Measurements from ENCODE around the gene CCDC92B. TPM values are rescaled to one million over a fixed set of nuclear protein-coding genes. Genes with fewer than 3 reads are reported as not detected.
"Not testable (repeated sequence)": the region's sequence is repeated elsewhere in the genome, so short reads cannot be mapped to it uniquely, and the experiment has no call there.

Gene CCDC92B
- 0.10 TPM for total RNA-seq

DNA sequence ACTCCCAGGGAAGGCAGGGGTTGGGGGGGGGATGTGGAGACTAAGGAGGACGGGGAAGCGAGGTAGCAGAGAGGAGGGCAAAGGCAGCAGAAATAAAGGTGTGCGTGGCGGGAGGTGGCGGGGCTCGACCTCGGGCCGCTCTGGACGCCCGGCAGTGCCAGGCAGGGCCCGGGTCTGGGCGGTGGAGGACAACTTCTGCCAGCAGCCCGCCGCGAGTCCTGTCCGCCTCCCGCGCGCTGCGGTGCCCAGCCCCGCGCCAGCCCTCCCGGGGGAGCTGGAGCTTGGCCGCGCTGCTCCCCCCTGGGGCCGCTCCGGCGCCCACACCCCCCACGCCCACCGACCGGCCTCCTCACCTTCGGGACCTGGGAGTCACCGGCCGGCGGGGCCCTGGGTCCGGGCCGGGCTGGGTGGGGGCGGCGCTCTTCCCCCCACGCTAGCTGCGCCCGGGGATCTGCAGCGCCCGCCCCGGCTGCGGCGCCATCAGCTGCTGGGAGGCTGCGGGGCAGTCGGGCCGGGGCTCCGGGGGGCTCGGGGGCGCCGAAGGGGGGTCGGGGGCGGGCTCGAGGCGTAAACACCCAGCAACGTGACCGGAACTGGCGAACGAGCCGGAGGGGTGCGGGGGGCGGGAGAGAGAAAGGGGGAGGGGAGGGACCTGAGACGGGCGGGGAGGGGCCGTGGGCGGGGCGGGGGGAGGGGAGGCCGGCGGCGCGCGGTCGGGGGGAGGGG is at the start of gene CCDC92B:
Gene CCDC92B (minus strand): TSS at position 595 of the 726 bp plus-strand sequence. CDS start 14,507 bp downstream, outside the sequence.
- no peak for DNase-seq

DNA sequence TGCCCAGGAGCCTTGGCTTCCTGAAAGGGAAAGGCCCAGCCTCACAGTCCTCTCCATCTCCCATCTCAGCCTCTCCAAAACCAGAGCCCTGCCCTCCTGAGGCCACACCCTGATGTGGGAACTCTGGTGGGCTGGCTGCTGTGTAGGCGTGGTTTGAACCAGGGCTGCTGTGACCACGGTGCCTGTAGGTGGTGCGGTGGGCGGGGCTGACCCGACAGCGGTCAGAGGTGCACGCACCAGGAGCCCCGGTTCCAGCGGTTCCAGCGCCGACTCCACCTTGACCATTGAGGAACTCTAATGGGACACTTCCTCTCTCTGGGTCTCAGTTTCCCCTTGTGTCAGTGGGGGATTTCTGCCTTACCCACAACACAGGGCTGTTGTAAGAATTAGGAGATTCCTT is 49.2 kb upstream of the CCDC92B start:
- no peak for DNase-seq

DNA sequence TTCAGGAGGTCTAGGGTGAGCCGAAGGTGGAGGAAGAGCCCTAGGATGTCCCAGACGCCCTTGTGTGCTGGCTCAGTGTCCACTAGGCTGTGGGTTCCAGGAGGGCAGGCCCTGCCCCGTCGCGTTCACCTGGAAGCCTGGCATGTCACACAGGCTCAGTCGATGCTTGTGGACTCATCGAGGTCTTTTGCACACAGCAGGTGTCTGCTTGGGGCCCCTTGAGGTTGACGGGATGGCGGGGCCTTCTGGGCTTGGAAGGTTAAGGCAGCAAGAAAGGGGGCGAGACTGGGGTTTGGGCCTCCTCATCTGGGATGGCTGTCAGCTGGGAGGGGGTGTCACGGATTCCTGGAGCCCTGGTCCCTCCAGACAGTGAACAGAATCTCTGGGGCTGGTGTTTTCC is 48.7 kb upstream of the CCDC92B start:
- DNase-seq = no peak

DNA sequence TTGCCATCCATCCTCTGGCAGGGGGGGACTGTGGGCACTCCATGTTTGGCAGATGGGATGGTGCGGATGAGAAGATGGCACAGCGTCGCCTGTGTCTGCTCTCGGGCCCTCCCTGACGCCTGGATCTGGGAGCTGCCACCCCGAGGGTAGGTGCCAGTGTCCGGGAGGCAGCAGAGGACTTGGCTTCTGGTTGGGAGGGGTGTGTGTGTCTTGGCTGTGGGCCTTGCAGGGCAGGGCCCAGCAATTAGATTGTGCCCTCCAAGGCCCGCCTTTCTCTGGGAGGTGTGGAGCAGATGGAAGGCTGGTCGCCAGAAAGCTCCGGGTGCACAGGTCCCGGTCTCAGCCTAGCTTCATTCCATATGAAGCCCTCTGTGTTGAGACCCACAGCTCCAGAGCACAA is 48.2 kb upstream of the CCDC92B start:
- DNase-seq = no peak

DNA sequence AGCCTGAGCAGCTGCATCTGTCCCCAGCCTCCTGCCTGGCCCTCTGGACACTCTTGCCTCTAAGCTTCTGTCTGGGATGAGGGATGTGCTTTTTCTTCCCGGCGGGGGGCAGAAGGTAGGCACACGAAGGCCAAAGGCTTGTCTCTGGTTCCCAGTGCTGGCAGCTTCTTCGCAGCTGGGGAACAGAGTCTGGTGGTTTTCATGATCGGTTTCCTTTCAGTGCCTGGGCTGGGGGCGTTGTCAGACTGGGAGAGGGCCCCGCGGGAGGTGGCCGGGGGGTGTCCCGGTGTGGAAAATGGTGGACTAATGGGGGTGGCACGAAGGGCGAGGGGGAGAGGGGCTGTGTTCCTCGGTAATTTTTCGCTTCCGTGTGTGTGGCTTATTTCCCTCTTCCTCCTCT is 47.8 kb upstream of the CCDC92B start:
- no peak for DNase-seq

DNA sequence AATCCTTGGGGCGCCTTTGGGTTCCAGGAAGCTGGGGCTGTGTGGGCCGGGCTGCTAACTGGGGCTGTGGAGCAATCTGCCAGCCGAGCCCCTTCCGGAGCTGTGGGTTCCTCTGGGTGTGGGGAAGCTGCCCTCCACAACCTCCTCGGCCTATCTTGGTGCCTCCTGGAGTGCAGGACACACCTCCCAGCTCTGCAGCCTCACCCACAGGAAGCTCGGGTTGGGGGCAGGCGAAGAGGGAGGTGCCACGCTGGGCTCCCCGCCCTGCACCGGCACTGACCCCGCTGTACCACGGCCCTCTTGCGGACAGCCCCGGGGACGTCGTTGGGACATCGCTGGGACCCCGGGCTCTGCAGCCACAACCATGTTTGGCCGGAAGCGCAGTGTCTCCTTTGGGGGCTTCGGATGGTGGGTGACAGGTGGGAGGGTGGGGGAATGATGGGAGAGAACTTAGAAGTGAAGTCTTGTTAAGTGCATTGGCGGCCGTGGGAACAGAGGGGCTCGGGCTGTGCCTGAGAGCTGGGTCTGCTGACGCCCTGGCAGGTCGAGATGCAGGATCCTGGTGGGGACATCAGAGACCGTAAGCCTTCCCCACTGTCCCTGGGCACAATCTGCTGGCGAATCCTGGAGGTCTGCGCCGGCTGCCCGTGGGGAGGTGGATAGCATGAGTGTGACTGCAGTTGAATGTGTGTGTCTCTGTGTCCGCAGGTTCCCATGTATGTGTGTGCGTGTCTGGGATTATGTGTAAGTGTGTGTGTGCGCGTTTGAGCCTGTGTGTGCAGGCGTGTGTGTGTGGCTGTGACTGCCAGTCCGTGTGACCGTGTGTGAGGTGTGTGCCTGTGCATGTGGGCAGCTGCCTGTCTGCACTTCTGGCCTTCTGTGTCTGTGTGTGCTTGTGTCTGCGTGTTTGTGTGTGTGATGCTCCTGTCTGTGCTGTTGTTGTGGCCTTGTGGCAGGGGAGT is 47.0 kb upstream of the CCDC92B start, which contains the start of gene RAP1GAP2:
Gene RAP1GAP2 (plus strand): TSS at position 275 of the 962 bp plus-strand sequence. CDS start 90 bp downstream, at position 365.
- no peak for DNase-seq

DNA sequence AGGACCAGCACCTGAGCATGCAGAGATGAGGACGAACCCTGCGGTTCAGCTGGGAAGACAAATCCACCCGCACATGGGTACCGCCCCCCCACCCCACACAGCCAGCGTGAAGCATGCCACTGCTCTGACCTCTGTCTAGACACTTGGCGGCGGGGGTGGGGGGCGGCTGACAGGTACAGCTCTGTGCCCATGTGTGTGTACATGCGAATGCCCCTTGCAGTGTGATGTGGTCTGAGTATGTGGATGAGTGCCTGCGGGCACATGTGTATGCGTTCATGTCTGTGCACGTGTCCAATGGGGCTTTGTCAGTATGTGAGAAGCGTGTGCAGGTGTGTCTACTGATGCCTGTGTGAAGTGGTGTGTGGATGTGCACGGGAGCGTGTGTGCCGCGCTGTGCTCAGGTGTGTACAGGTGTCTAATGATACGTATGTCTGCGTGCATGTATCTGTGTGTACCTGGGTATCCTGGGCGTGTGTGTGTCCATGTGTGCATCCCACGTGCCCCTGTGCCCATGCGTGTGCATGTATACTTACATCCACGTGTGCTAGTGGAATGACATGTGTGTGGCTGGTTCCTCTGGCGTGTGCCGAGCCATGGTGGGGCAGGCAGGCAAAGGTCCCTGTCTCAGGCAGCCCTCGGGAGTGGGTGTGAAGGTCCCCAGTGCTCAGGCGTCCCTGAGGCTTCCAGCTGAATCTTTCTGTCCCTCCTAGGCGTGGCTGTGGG is 46.1 kb upstream of the CCDC92B start:
- no peak for DNase-seq

DNA sequence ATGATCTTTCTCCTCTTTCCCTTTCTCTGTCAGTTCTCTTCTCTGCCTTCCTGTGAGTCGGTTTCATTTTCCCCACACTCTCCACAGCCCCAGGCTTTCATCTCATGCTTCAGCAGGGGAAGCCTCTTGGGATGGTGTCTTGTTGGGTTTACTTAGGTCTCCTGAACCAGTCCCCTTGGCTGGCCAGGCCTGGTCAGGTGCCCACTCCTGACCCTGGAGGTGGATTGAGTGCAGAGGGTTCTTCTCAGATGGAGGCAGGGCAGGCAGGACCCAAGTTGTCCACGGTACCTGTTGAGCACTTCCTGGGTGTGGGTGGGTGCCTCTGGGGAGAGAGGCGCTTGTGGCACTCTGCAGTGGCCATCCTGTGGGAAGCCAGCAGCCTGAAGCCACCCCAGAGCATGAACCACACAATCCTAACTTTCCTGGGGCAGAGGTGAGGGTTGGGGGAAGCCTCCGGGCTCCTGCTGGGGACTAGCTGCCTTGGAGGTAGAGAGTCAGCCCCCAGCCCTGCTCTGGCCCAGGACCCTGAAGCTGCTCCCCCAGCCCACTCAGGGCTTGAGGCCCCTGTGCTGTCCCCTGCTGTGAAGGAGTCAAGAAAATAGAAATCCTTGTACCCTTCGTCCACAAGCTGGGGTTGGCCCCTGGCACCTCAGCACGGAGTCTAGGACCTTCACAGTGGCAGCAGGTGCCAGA is 44.8 kb upstream of the CCDC92B start:
- DNase-seq = no peak

DNA sequence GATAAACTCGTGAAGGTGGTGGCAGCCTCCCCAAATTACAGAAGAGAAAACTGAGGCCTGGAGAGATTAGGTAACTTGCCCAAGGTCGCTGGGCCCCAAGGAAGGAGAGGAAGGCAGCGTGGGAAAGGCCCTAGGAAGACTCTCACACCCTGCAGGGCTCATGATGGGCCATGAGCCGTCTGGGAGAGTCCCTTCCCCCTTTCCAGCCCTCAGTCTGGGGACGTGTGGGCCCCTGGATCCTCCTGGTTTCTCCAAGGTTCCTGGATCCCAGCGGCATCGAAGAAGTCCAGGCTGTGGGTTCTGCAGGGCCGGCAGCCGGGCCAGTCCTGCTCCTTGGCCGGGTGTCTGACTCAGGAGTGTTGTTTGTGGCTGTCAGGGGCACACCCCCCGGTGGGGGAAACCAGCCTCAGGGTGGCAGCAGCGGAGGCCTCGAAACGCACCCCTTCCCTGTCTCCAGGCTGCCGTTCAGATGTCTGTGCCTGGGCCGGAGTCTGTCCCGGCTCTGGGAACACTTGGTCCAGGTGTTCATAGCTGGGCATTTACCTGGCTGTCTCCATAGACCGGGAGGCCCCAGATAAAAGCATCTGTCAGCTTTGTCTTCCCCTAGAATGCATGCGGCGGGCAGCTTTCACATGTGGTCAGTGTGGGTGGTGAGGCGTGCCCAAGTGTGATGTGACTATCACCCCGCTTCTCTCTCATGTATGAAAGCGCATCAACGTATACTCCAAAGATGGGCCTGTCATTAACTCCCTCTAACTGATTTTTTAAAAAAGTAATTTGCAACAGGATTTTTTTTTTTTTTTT is 43.1 kb upstream of the CCDC92B start:
- DNase-seq = no peak

DNA sequence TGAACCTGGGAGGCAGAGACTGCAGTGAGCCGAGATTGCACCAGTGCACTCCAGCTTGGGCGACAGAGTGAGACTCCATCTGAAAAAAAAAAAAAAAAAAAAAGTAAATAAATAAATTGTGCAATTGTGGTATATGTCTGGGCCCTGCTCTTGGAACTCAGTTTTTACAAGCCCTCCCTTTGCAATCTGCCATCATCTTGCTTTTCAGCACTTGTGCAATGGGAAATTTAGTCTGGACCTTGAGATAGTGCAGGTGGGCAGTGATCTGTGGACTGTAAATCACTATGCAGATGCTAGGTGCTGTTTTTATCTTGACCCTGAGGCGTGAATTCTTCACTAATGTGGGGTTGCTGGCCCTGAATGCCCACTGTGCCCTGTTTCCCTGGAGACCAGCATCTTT is 40.2 kb upstream of the CCDC92B start:
- no peak for DNase-seq

DNA sequence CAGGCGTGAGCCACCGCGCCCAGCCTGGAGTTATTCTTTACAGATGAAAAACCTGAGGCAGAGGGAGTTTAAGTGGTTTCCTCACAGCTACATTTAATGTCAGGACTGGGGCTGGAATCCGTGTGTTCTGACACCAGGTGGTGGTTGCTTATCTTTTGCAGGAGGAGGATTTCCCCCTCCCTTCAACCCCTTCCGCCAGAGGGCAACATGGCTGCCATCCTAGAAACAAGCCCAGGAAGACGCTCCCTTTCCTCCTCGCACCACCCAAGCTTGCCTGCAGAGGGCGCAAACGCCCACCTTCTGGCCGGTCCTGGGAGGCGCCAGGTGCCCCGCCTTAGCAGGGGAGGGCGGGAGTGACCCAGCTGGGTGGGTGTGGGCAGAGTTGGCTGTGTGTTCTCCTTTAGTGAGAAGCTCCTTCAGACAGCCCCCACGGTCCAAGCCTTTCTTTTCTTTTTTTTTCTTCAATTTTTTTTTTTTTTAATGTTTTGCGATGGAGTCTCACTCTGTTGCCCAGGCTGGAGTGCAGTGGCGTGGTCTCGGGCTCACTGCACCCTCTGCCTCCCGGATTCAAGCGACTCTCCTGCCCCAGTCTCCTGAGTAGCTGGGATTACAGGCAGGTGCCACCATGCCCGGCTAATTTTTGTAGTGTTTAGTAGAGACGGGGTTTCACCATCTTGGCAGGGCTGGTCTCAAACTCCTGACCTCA is 36.9 kb upstream of the CCDC92B start:
- no peak for DNase-seq

DNA sequence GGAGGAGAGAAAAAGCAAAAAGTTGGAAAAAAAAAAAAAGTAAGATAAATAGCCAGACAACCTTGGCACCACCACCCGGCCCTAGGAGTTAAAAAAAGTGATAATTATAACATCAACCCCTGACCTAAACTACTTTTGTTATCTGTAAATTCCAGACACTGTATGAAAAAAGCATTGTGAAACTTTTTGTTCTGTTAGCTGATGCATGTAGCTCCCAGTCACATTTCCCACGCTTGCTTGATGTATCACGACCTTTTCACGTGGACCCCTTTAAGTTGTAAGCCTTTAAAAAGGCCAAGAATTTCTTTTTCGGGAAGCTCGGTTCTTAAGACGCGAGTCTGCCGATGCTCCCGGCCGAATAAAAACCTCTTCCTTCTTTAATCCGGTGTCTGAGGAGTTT is 35.9 kb upstream of the CCDC92B start:
- not testable (repeated sequence) for DNase-seq

DNA sequence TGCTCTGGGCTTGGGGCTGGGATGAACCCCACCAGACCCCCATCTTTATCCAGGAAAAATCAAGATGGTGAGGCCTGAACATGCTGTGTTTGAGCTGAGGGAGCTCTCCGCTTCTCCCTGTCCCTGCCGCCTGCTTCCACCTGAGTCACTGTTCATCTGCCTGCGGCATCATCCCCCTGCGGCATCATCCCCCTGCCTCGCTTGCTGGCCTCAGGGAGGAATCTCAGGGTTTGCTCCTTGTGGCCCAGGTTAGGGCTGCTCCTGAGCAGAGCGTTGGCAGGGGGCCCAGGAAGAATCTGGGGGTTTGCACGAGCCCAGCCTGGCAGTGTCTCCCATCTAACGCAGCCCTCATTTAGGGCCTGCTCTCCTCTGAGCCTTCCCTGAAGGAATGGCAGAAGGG is 35.4 kb upstream of the CCDC92B start:
- DNase-seq = no peak

DNA sequence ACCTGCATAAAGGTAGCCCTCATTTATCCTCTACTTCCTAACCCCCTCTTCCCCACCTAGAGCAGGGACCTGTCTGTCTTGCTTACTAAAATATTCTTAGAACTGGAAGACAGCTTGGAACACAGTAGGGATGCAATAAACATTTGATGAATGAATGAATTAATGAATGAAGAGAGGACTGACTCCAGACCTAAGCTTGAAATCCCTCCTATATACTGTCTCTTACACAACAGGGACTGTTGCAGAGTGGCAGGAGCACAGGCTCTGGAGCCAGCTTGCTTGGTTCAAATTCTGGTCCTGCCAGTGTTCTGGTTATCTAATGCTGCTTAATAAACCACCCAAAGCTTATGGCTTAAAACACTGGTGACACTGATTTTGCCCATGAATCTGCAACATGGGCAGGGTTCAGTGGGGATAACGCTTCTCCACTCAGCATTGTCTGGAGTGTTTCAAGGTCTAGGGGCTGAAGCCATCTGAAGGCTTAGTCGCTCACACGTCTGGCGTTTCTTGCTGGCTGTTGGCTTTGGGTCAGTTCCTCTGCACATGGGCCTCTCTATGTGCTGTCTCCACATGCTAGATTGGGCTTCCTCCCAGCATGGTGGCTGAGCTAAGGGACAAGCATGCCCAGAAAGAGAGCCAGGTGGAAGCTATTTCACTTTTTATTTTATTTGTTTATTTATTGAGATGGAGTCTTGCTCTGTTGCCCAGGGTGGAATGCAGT is 34.0 kb upstream of the CCDC92B start:
- DNase-seq = no peak

DNA sequence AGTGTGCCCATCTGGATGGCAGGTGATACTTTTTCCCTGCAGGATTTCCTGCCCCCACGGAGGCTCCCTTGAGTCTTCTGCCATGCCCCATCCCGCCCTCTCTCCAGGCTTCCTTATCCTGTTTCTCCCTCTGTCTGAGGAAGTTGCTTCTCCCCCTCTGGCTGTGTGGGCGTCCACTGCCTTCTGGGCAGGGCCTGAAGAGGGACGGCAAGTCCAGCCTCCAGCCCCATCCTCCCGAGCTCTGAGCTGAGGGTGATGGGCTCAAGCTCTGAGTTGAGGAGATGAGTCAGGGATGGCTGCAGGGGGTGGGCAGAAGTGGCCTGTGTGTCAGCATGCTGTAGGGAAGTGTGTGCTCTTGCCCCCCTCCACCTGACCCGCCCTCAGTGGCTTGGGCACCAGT is 32.6 kb upstream of the CCDC92B start:
- no peak for DNase-seq

DNA sequence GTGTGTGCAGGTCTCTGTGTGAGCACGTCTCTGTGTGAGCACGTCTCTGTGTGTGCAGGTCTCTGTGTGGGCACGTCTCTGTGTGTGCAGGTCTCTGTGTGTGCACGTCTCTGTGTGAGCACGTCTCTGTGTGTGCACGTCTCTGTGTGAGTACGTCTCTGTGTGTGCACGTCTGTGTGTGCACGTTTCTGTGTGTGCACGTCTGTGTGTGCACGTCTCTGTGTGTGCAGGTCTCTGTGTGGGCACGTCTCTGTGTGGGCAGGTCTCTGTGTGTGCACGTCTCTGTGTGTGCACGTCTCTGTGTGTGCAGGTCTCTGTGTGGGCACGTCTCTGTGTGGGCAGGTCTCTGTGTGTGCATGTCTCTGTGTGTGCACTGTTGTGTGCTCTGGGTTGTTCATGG is 32.1 kb upstream of the CCDC92B start:
- DNase-seq = not testable (repeated sequence)

DNA sequence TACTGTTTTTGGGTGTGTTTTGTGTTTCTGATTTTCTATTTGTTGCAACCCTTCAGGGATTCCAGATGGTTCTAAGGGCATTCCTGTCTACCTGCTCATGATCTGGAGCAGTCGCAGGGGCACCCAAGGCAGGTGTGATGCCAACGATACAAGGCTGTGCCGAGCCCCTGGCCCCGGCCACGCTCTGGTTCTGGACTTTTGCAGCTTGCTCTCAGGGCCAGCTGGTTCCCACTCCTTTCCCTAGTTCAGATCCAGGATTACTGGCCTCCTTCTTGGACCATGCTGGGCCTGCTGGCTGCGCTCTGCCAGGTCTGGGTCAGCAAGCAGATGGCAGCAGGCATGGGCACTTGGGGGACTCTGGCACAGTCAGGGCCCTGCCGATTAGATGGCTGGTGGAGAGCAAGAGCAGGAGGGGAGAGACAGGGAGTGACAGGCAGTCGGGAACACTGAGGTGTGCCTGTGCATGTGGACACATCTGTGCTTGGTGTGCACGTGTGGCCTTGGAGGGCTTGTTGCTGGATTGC is 31.5 kb upstream of the CCDC92B start:
- no peak for DNase-seq

DNA sequence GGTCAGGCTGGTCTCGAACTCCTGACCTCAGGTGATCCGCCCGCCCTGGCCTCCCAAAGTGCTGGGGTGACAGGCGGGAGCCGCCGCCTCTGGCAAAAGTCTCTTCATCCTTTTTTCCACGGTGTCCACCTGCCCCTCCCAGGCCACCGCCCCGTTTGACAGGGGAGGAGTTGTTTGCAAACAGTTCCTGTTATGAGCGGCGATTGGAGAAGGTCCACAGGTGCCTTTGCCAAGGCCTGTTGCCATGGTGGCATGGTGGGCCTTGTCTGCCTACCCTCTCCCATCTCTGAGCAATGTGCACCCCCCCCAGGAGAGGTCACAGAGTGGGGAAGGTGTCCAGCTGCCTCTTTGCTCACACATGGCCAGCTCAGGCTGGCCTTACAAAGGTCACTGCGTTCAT is 30.8 kb upstream of the CCDC92B start:
- no peak for DNase-seq

DNA sequence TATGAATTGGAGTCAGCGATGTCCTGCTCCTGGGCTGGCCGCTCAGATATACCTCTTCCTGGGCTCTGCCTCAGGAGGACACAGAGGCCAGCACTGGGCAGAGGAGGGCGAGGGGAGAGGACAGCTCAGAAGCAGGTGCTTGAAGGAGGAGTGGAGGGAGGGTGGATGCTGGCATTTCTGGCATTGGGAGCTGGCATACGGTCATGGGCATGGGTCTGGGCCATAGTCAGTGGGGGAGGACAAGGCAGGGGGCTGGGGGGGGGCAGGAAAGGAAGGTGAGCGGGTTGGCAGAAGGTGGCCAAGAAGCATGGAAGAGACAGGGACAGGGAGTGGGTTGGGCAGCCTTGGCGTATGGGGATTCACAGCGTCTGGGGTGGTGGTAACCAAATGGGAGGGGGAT is 30.1 kb upstream of the CCDC92B start:
- DNase-seq = no peak

DNA sequence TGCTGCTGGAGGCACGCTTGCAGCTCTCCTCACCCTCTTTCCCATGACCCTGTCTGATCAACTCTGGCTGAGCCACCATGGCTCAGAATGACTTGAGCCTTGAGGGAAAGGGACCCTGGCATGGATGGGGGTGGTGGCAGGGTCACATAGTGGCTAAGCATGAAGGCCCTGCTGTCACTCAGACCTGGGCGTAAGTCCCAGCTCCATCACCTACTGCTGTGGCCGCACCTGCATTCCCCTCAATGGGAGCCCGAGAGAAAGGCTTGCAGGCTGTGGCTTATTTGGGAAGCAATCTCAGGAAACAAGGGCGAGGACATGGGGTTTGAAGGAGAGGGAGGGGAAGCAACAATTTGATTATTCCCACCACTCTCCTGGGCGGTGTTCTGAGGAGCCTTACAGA is 29.0 kb upstream of the CCDC92B start:
- DNase-seq = no peak

All from skin of body (tissue), 2 donors.